Measurements from ENCODE around the gene IMMP2L. TPM values are rescaled to one million over a fixed set of nuclear protein-coding genes. Genes with fewer than 3 reads are reported as not detected.

Gene IMMP2L
- total and polyA plus RNA-seq, 2 of the 13 experiments (the other 11 are each of a cell fraction or from before 2014, with no cell fraction given) = 7.8 to 16.9 TPM

- no peak overlapping the region for H2AFZ ChIP-seq (ENCODE audit: low read length)
- no peaks in the 10 kb centered on the region for H3K9me3 ChIP-seq (ENCODE audit: low read length)
- no peak overlapping the region for H3K27ac ChIP-seq (ENCODE audit: extremely low read length, insufficient read depth, low read length)
- no peaks in the 10 kb centered on the region for H3K36me3 ChIP-seq (replicated peaks in 1 of 2; ENCODE audit: control insufficient read depth in 1 of 2, insufficient read depth in 2 of 2, low read length in 2 of 2)
- ChIA-PET POLR2A (no interaction called here), CTCF (ENCODE audit: low intra/inter-chr PET ratio, low total read pairs) (no interaction called here)
- no peak for FAIRE-seq
- H3K4me1 ChIP-seq (ENCODE audit: insufficient read depth, low read length) = no peaks in the 10 kb centered on the region
- H3K4me3 ChIP-seq (replicated peaks in 1 of 3; ENCODE audit: insufficient read depth in 1 of 3, low read depth in 2 of 3, low read length in 3 of 3) = no peak overlapping the region
- in situ Hi-C loops (cut with HindIII; ENCODE audit: extremely low pct_ligation_motif_present, low pct_unique_long_range_greater_than_20kb) = no loop called here
- DNase-seq (ENCODE audit: low spot score) = no peak
- WGBS (ENCODE audit: low lambda C conversion rate) = 61% methylated on average over 3 of the region's 3 CpGs
- TF ChIP-seq AGO1 (IDR thresholded peaks at IDR 0.05; ENCODE audit: low read depth, low read length, poor library complexity, severe bottlenecking) (no peak), ZNF329 (CRISPR knock-in tag; IDR thresholded peaks at IDR 0.05; ENCODE audit: low read depth) (no peak), PAF1 (CRISPR knock-in tag; IDR thresholded peaks at IDR 0.05) (no peak), ZNF776 (CRISPR knock-in tag; IDR thresholded peaks at IDR 0.05) (no peak), MAFF (IDR thresholded peaks at IDR 0.05; ENCODE audit: low read depth, low read length) (no peak), ARNT (IDR thresholded peaks at IDR 0.05) (no peak), ATM (IDR thresholded peaks at IDR 0.05; ENCODE audit: borderline replicate concordance) (no peak), HOMEZ (CRISPR knock-in tag; IDR thresholded peaks at IDR 0.05; ENCODE audit: low read depth) (no peak), ZUFSP (CRISPR knock-in tag; IDR thresholded peaks at IDR 0.05; ENCODE audit: borderline replicate concordance) (no peak), SMAD1 (CRISPR knock-in tag; IDR thresholded peaks at IDR 0.05; ENCODE audit: borderline replicate concordance, low read depth) (no peak), BRD4 (CRISPR knock-in tag; IDR thresholded peaks at IDR 0.05) (no peak), ZNF709 (CRISPR knock-in tag; IDR thresholded peaks at IDR 0.05) (no peak)
- intact Hi-C loops (cut with micrococcal nuclease; ENCODE audit: unreplicated experiment) = no loop called here
- H4K20me1 ChIP-seq (ENCODE audit: insufficient read depth, low read length) = no peaks in the 10 kb centered on the region
- ATAC-seq = no peak
- no peak overlapping the region for H3K9ac ChIP-seq (ENCODE audit: insufficient read depth, low read depth, low read length)
- BruUV-seq (replicated peaks) = no TSS peak
- no peaks in the 10 kb centered on the region for H3K79me2 ChIP-seq (ENCODE audit: insufficient read depth, low read length)
- H3K27me3 ChIP-seq (ENCODE audit: control insufficient read depth in 1 of 2, insufficient read depth in 2 of 2, low read length in 2 of 2) = no peaks in the 10 kb centered on the region
- H3K4me2 ChIP-seq (ENCODE audit: low read depth, low read length) = no peak overlapping the region
These were observed 25.8 kb upstream of the IMMP2L start for GRCh38 chr7:111588065-111588433.

Measured in HepG2 (cell line).